Measurements from ENCODE around the gene CTSE.

DNA sequence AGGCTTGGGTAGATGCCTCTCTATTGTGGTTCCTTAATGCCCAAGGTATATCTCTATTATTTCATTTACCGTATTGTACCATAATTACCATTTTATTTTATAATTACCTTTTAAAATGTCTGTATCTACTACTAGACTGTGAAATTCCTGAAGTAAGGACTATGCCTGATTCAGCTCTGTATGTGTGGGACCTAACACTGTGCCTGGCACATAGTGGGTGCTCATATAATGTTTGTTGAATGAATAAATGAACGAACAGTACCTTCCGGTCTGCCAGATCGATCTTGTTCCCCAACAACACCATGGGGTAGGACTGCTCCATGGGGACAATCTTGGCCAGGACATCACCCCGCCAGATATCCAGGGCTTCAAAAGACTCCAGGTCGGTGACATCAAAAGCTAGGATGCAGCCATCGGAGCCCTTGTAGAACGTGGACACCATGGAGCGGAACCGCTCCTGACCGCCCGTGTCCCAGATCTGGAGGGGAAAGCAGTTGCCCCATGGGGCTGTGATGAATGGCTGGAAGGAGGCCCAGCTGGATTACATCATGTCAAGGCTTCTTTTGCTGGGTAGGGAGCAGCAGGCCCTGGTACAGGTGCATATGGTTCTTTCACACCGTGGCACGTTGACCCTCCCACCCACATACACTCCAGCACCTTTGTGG is 31.3 kb downstream of the CTSE start:
- TF ChIP-seq NFYB (CRISPR knock-in tag; IDR thresholded peaks at IDR 0.05) (no peak), ARID2 (CRISPR knock-in tag; IDR thresholded peaks at IDR 0.05; ENCODE audit: borderline replicate concordance) (no peak), RELA (CRISPR knock-in tag; IDR thresholded peaks at IDR 0.05) (no peak), FOXK2 (IDR thresholded peaks at IDR 0.05) (no peak), FOXM1 (CRISPR knock-in tag; IDR thresholded peaks at IDR 0.05) (no peak), FIP1L1 (IDR thresholded peaks at IDR 0.05; ENCODE audit: borderline replicate concordance, insufficient read depth, low read depth, low read length) (no peak), ARHGAP35 (CRISPR knock-in tag; IDR thresholded peaks at IDR 0.05; ENCODE audit: borderline replicate concordance) (no peak), ZNF180 (CRISPR knock-in tag; IDR thresholded peaks at IDR 0.05; ENCODE audit: borderline replicate concordance, low read depth) (no peak), POLR2A (IDR thresholded peaks at IDR 0.05; ENCODE audit: insufficient read depth in 1 of 2, low read depth in 2 of 2, low read length in 2 of 2) (no peak)
- TF ChIP-seq, protein P1, sequence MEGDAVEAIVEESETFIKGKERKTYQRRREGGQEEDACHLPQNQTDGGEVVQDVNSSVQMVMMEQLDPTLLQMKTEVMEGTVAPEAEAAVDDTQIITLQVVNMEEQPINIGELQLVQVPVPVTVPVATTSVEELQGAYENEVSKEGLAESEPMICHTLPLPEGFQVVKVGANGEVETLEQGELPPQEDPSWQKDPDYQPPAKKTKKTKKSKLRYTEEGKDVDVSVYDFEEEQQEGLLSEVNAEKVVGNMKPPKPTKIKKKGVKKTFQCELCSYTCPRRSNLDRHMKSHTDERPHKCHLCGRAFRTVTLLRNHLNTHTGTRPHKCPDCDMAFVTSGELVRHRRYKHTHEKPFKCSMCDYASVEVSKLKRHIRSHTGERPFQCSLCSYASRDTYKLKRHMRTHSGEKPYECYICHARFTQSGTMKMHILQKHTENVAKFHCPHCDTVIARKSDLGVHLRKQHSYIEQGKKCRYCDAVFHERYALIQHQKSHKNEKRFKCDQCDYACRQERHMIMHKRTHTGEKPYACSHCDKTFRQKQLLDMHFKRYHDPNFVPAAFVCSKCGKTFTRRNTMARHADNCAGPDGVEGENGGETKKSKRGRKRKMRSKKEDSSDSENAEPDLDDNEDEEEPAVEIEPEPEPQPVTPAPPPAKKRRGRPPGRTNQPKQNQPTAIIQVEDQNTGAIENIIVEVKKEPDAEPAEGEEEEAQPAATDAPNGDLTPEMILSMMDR (CRISPR knock-in tag; IDR thresholded peaks at IDR 0.05), result no peak

Data from HepG2 (cell line).